Inflammatory macrophage treated with lipopolysaccharide for 4 hours (primary cell): ENCODE results near the gene JADE2.
"Not testable (repeated sequence)": the region's sequence is repeated elsewhere in the genome, so short reads cannot be mapped to it uniquely, and the experiment has no call there.

ENCODE experiments used
- DNase-seq: peaks from one replicate; pipeline ENCODE4 v3.0.0-alpha.2; 2020

Gene JADE2

GRCh38 chr5:134508521-134509195 lies 16.8 kb upstream of the JADE2 start:
- DNase-seq: no peak

GRCh38 chr5:134509308-134510040 lies 16.0 kb upstream of the JADE2 start:
- DNase-seq: peak; percentile 18

GRCh38 chr5:134510970-134511795 lies 14.3 kb upstream of the JADE2 start:
- no peak for DNase-seq

- no peak for DNase-seq
Observed at GRCh38 chr5:134511796-134512660, 13.4 kb upstream of the JADE2 start.

- no peak for DNase-seq
Observed at GRCh38 chr5:134512661-134512999, 12.8 kb upstream of the JADE2 start.

GRCh38 chr5:134515801-134516200 lies 9.7 kb upstream of the JADE2 start:
- no peak for DNase-seq

GRCh38 chr5:134516984-134517383 lies 8.5 kb upstream of the JADE2 start:
- not testable (repeated sequence) for DNase-seq

GRCh38 chr5:134517553-134517952 lies 7.9 kb upstream of the JADE2 start:
- no peak for DNase-seq

GRCh38 chr5:134519989-134520388 lies 5.5 kb upstream of the JADE2 start:
- DNase-seq: no peak

GRCh38 chr5:134521841-134522240 lies 3.6 kb upstream of the JADE2 start:
- peak; percentile 24 for DNase-seq

GRCh38 chr5:134523543-134524271 lies 1.8 kb upstream of the JADE2 start:
- no peak for DNase-seq

GRCh38 chr5:134524272-134524825 lies 1.1 kb upstream of the JADE2 start:
- DNase-seq: peak; percentile 48

GRCh38 chr5:134525683-134526482 lies 413 bp downstream of the JADE2 start:
- DNase-seq: peak; percentile 48

GRCh38 chr5:134526483-134527155 lies 1.1 kb downstream of the JADE2 start:
- peak; percentile 71 for DNase-seq

GRCh38 chr5:134527156-134527960 lies 1.9 kb downstream of the JADE2 start:
- DNase-seq: peak; percentile 66

GRCh38 chr5:134527961-134528424 lies 2.5 kb downstream of the JADE2 start:
- no peak for DNase-seq

- DNase-seq: no peak
Observed at GRCh38 chr5:134528556-134528955, 3.1 kb downstream of the JADE2 start.

GRCh38 chr5:134529460-134529859 lies 4.0 kb downstream of the JADE2 start:
- DNase-seq: no peak
